Fibroblast of lung (primary cell): ENCODE results near the gene ZNF451. TPM values are rescaled to one million over a fixed set of nuclear protein-coding genes. Genes with fewer than 3 reads are reported as not detected.
A peak's percentile ranks its signal among the peaks of the same experiment; 100 is the strongest.
"Not testable (repeated sequence)": the region's sequence is repeated elsewhere in the genome, so short reads cannot be mapped to it uniquely, and the experiment has no call there.

Source experiments
- DNase-seq, 2 donors: peaks; one replicate each; pipeline versions ENCODE4 v3.0.0 to v3.0.0-alpha.2; 2010; ENCODE audit warnings: low read depth in 2 of 2
- H2AFZ ChIP-seq: 2 replicates; pipeline ENCODE4 v1.5.1; 2012; ENCODE audit warnings: low read length, control low read depth, inconsistent platforms
- H3K27ac ChIP-seq: 2 replicates; pipeline ENCODE4 v1.5.1; 2011; ENCODE audit warnings: low read length, control low read depth; ENCODE audit not compliant: insufficient read depth
- H3K27me3 ChIP-seq: 2 replicates; pipeline ENCODE4 v1.5.1; 2011; ENCODE audit warnings: mild to moderate bottlenecking, low read length; ENCODE audit not compliant: control insufficient read depth, insufficient read depth
- H3K36me3 ChIP-seq: 2 replicates; pipeline ENCODE4 v1.5.1; 2011; ENCODE audit warnings: low read length; ENCODE audit not compliant: control insufficient read depth, insufficient read depth
- H3K4me1 ChIP-seq: 2 replicates; pipeline ENCODE4 v1.5.1; 2011; ENCODE audit warnings: low read length; ENCODE audit not compliant: control insufficient read depth, insufficient read depth; ENCODE audit errors: extremely low read depth
- H3K4me2 ChIP-seq: 2 replicates; pipeline ENCODE4 v1.5.1; 2011; ENCODE audit warnings: low read length, control low read depth; ENCODE audit not compliant: insufficient read depth; ENCODE audit errors: extremely low read depth
- H3K4me3 ChIP-seq, 4 experiments: fragments of 200-600 bp in 1 of 4; sonication (generic) in 1 of 4; replicated peaks in 1 of 4; 2 replicates each; pipeline ENCODE4 v1.5.1; 2011 to 2016; ENCODE audit warnings: low read length in 4 of 4, low read depth in 3 of 4, mild to moderate bottlenecking in 3 of 4, control low read depth in 2 of 4, inconsistent platforms in 1 of 4, mixed read lengths in 1 of 4; ENCODE audit not compliant: insufficient read depth in 1 of 4; ENCODE audit errors: control extremely low read depth in 1 of 4
- H3K79me2 ChIP-seq: 2 replicates; pipeline ENCODE4 v1.5.1; 2012; ENCODE audit warnings: mild to moderate bottlenecking, low read length, inconsistent platforms; ENCODE audit not compliant: control insufficient read depth, insufficient read depth
- H3K9ac ChIP-seq: 2 replicates; pipeline ENCODE4 v1.5.1; 2011; ENCODE audit warnings: mild to moderate bottlenecking, low read length, control low read depth; ENCODE audit not compliant: insufficient read depth
- H3K9me3 ChIP-seq: 2 replicates; pipeline ENCODE4 v1.5.1; 2012; ENCODE audit warnings: low read depth, low read length; ENCODE audit not compliant: control insufficient read depth, insufficient read depth
- H4K20me1 ChIP-seq: 2 replicates; pipeline ENCODE4 v1.5.1; 2011; ENCODE audit warnings: low read length; ENCODE audit not compliant: control insufficient read depth, insufficient read depth; ENCODE audit errors: extremely low read depth
- EZH2 ChIP-seq: IDR thresholded peaks from 2 replicates; pipeline ENCODE4 v1.5.1; 2012; ENCODE audit warnings: low read length, control low read depth, mild to moderate bottlenecking; ENCODE audit errors: missing control alignments
- polyA minus RNA-seq: library from RNA; depleted of rRNA, polyadenylated mRNA; stranded (reverse); fragments of >200 nt; gene quantifications from 2 replicates; pipeline ENCODE4 v1.2.3, GENCODE V29; 2011; ENCODE audit warnings: low replicate concordance
- polyA plus RNA-seq, 2 donors: library from polyadenylated mRNA; depleted of rRNA in 1 of 2; stranded (reverse) in 1 of 2; unstranded in 1 of 2; fragments of >200 nt; gene quantifications; 2 replicates each; pipeline ENCODE4 v1.2.1, GENCODE V29; 2011 to 2012; ENCODE audit warnings: missing spikeins in 1 of 2
- total RNA-seq: library from RNA; depleted of rRNA; stranded (reverse); fragments of >200 nt; gene quantifications from 2 replicates; pipeline ENCODE4 v1.2.1, GENCODE V29; 2014
- TF ChIP-seq, protein P1 (sequence below), 2 donors: IDR thresholded peaks in 1 of 2; conservative IDR thresholded peaks in 1 of 2; 1 replicate in 1 of 2; 2 replicates in 1 of 2; pipeline ENCODE4 v1.5.1; 2011 to 2012; ENCODE audit warnings: low read length in 2 of 2, control low read depth in 1 of 2, inconsistent platforms in 1 of 2, low read depth in 1 of 2, mild to moderate bottlenecking in 1 of 2

Gene ZNF451
- 57.0 and 74.6 TPM in 2 replicates for total RNA-seq
- 23.7 and 30.0 TPM in 2 replicates for polyA plus RNA-seq
- polyA plus RNA-seq (2012) = 11.3 and 13.5 TPM in 2 replicates
- polyA minus RNA-seq = 16.5 and 25.3 TPM in 2 replicates

GRCh38 chr6:57089687-57090457 is at the start of gene ZNF451:
Gene ZNF451, plus strand, starts transcription at chr6:57090188. Its CDS starts 66 bp downstream, at chr6:57090254.
- Histone ChIP-seq H4K20me1 (no peaks in the 10 kb centered on the region), H3K27me3 (no peaks in the 10 kb centered on the region)
- peak; percentile 96 for DNase-seq

DNA sequence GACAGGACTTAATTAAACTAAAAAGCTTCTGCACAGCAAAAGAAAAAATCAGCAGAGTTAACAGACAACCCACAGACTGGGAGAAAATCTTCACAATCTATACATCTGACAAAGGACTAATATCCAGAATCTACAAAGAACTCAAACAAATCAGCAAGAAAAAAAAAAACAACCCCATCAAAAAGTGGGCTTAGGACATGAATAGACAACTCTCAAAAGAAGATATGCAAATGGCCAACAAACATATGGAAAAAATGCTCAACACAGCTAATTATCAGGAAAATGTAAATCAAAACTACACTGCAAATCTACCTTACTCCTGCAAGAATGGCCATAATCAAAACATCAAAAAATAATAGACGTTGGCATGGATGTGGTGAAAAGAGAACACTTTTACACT is 45.9 kb upstream of the ZNF451 start:
- peaks cover 12% of the 10 kb centered on the region for H3K79me2 ChIP-seq

More at GRCh38 chr6:57089687-57090457, at the start of gene ZNF451:
- Histone ChIP-seq H3K4me3 (peak within 1 kb of the TSS; percentile 10 to 78 (median 60)), H3K9me3 (no peaks in the 10 kb centered on the region), H3K4me2 (peak within 1 kb of the TSS; percentile 38), H3K4me1 (peaks cover 3% of the 10 kb centered on the region), H3K27ac (peak within 1 kb of the TSS; percentile 8), H2AFZ (peak within 1 kb of the TSS; percentile 40), H3K79me2 (peaks cover 34% of the 10 kb centered on the region), H3K9ac (peak within 1 kb of the TSS; percentile 80), H3K36me3 (peaks cover 2% of the 10 kb centered on the region)
- TF ChIP-seq, protein P1, sequence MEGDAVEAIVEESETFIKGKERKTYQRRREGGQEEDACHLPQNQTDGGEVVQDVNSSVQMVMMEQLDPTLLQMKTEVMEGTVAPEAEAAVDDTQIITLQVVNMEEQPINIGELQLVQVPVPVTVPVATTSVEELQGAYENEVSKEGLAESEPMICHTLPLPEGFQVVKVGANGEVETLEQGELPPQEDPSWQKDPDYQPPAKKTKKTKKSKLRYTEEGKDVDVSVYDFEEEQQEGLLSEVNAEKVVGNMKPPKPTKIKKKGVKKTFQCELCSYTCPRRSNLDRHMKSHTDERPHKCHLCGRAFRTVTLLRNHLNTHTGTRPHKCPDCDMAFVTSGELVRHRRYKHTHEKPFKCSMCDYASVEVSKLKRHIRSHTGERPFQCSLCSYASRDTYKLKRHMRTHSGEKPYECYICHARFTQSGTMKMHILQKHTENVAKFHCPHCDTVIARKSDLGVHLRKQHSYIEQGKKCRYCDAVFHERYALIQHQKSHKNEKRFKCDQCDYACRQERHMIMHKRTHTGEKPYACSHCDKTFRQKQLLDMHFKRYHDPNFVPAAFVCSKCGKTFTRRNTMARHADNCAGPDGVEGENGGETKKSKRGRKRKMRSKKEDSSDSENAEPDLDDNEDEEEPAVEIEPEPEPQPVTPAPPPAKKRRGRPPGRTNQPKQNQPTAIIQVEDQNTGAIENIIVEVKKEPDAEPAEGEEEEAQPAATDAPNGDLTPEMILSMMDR (conservative IDR thresholded peaks at IDR 0.05 in 1 of 2, IDR thresholded peaks at IDR 0.05 in 1 of 2; ENCODE audit: low read depth in 1 of 2, low read length in 2 of 2) = no peak
- TF ChIP-seq EZH2 = no peak

DNA sequence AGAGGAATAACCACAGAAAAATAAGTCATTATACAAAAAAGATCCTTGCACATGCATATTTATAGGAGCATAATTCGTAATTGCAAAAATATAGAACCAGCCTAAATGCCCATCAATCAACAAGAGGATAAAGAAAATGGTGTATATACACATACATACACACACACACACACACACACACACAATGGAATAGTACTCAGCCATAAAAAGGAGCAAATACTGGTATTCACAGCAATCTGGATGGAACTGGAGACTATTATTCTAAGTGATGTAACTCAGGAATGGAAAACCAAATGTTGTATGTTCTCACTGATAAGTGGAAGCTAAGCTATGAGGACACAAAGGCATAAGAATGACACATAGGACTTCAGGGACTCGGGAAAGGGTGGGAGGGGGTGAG is 45.4 kb upstream of the ZNF451 start:
- H4K20me1 ChIP-seq = no peaks in the 10 kb centered on the region
- H3K4me3 ChIP-seq = no peak overlapping the region
- no peaks in the 10 kb centered on the region for H3K36me3 ChIP-seq
- H3K79me2 ChIP-seq = peaks cover 17% of the 10 kb centered on the region
- DNase-seq = no peak
- no peak for TF ChIP-seq EZH2
- TF ChIP-seq, protein P1 (conservative IDR thresholded peaks at IDR 0.05 in 1 of 2, IDR thresholded peaks at IDR 0.05 in 1 of 2; ENCODE audit: low read depth in 1 of 2, low read length in 2 of 2) = no peak
- H3K9me3 ChIP-seq = no peaks in the 10 kb centered on the region
- H3K9ac ChIP-seq = no peak overlapping the region
- no peak overlapping the region for H3K27ac ChIP-seq
- no peak overlapping the region for H3K4me2 ChIP-seq
- H2AFZ ChIP-seq = no peak overlapping the region
- no peaks in the 10 kb centered on the region for H3K4me1 ChIP-seq
- peaks cover 4% of the 10 kb centered on the region for H3K27me3 ChIP-seq

More for the DNA sequence above, 45.9 kb upstream of the ZNF451 start:
- not testable (repeated sequence) for H3K36me3 ChIP-seq, H3K4me3 ChIP-seq, H3K9ac ChIP-seq, H3K27ac ChIP-seq, H3K9me3 ChIP-seq, H4K20me1 ChIP-seq, DNase-seq, H3K27me3 ChIP-seq, H3K4me2 ChIP-seq, H2AFZ ChIP-seq, H3K4me1 ChIP-seq

DNA sequence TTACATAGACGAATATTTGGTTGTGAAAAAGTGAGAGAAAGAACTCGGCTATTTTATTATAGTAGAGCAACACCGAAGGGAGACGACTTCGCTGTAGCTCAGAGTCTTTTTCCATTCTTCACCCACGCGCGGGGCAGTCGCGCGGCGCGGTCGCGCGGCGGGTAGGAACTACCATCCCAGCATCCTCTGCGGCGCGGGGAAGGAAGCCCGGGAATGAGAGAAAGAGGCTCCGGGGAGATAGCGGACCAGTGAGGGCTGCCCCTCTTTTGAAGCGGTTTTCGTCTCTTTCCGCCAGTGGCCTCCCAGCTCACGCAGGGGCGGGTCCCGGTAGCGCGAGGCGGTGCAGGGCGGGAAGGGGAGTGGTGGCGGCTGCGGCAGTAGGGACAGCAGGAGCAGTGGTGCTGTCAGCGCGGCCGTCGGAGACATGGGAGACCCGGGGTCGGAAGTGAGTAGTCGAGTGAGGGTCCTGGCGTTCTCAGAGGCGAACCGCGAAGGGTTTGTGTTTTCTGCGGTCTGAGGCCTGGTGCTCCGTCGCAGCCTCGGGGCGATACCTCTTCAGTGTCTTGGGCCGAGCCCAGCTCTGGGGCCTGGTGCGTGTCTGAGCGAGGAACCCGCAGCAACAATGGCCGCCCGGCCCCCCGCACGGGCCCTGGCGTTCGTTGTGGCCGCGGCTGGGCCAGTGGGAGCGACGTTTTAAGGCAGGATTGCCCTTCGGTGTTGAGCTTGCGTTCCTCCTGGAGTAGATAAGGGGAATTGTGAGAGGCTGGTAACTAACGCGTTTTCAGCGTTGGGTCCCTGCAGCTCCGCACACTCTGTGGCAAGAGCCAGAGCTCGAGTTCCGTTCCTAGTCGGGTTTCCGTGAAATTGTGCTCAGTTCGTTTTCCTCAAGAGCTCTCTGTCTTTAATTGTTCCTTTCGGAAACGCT is 43.4 kb upstream of the ZNF451 start, which contains the start of gene KIAA1586:
Gene KIAA1586, plus strand, starts transcription at position 362 of the 925 bp plus-strand sequence. Its CDS starts 63 bp downstream, at position 425.
- H4K20me1 ChIP-seq, H3K9me3 ChIP-seq, H3K4me1 ChIP-seq, H3K36me3 ChIP-seq, H3K27me3 ChIP-seq: not testable (repeated sequence)
- peaks cover 28% of the 10 kb centered on the region for H3K79me2 ChIP-seq
- peak within 1 kb of the TSS; percentile 42 to 84 (median 50) for H3K4me3 ChIP-seq
- DNase-seq = peak; percentile 88 to 90
- peak within 1 kb of the TSS; percentile 39 for H3K4me2 ChIP-seq
- H3K27ac ChIP-seq = peak within 1 kb of the TSS; percentile 54
- H3K9ac ChIP-seq = peak within 1 kb of the TSS; percentile 58
- peak within 1 kb of the TSS; percentile 51 for H2AFZ ChIP-seq

- H2AFZ ChIP-seq, H3K4me3 ChIP-seq, DNase-seq, H3K27me3 ChIP-seq, H3K36me3 ChIP-seq, H3K4me2 ChIP-seq, H3K27ac ChIP-seq, H3K9me3 ChIP-seq, H3K9ac ChIP-seq, H3K4me1 ChIP-seq, H4K20me1 ChIP-seq: not testable (repeated sequence)
- peaks cover 28% of the 10 kb centered on the region for H3K79me2 ChIP-seq
These were observed 42.8 kb upstream of the ZNF451 start for GRCh38 chr6:57047257-57047585.
